Motor neuron (in vitro differentiated cells): Measurements from ENCODE around the gene SMC1B. TPM values are rescaled to one million over a fixed set of nuclear protein-coding genes. Genes with fewer than 3 reads are reported as not detected.

Experiments
- ATAC-seq, 8 experiments: fragments of 200-7000 bp; cut with Tn5 transposase; replicated peaks in 6 of 8; 2 replicates each; pipeline ENCODE4 v1.8.0; 2021; ENCODE audit warnings: mild to moderate bottlenecking in 8 of 8, moderate library complexity in 8 of 8
- H3K27ac ChIP-seq, 2 donors: fragments of 250-450 bp; sonication (Bioruptor Pico); 2 replicates each; pipeline ENCODE4 v1.9.0; 2021; ENCODE audit warnings: antibody characterized with exemption in 2 of 2, mild to moderate bottlenecking in 2 of 2, moderate library complexity in 1 of 2
- H3K4me1 ChIP-seq, 2 donors: fragments of 250-450 bp; sonication (Bioruptor Pico); replicated peaks in 1 of 2; 2 replicates each; pipeline ENCODE4 v1.6.1; 2021; ENCODE audit warnings: antibody characterized with exemption in 2 of 2, mild to moderate bottlenecking in 2 of 2, moderate library complexity in 1 of 2
- H3K4me3 ChIP-seq, 5 donors: fragments of 250-450 bp; sonication (Bioruptor Pico); 2 replicates each; pipeline ENCODE4 v1.9.0; 2021; ENCODE audit warnings: antibody characterized with exemption in 5 of 5, mild to moderate bottlenecking in 5 of 5, moderate library complexity in 4 of 5
- WGBS, 10 experiments: fragments of 450-650 bp; shearing (Covaris generic); methylation state at CpG; one replicate each; pipeline ENCODE4 v1.0.0; 2022; 5-methylcytosine and 5-hydroxymethylcytosine counted together
- in situ Hi-C, 9 experiments: fragments of 400-800 bp; cut with MboI; loops; one replicate each; pipeline ENCODE4 v1.15.0; 2021; ENCODE audit warnings: low sequenced_read_pairs in 9 of 9, low pct_unique_long_range_greater_than_20kb in 2 of 9; ENCODE audit not compliant: unreplicated experiment in 9 of 9
- total RNA-seq, 8 experiments: library from RNA; unstranded; fragments of 300-600 nt; gene quantifications; 2 replicates each; pipeline versions ENCODE4 v1.2.3 to v1.2.4, GENCODE V29; 2022

SMC1B gene
- total RNA-seq, 8 experiments from 2014 or later: 0.05 to 0.21 (median 0.09) TPM; not detected in 1

DNA sequence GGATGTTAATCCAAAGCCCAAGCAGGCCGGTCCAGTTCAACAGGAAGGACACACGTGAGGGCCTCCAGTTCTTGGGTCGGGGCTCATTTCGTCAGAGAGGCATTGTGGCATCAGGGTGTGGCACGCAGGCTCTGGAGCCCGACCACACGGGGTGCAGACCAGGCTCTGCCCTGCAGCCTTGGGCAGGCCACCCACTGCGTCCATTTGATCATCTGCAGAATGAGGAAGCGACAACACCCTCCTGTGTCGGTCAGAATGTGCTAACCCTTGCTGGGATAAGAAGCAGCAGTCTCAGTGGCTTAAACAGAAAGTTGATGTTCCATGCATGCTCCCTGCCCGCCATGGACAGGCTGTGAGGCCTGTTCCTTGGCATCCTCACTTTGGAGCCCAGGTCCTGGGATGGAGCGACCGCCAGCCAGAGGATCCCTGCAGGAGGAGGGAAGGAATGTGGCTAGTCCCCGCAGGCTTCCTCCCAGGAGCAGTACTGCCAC is 10.9 kb upstream of the SMC1B start:
- no peak overlapping the region for H3K4me3 ChIP-seq
- in situ Hi-C loops: no loop called here
- no peak overlapping the region for H3K27ac ChIP-seq
- peak in 2 of 8 experiments; percentile 60 to 68 for ATAC-seq
- 40 to 100% (median 89%) methylated on average over 2 to 9 of the region's 14 CpGs; no CpG with 5 or more reads in 2 of the 10 experiments for WGBS, 10 experiments
- H3K4me1 ChIP-seq: no peaks in the 10 kb centered on the region

DNA sequence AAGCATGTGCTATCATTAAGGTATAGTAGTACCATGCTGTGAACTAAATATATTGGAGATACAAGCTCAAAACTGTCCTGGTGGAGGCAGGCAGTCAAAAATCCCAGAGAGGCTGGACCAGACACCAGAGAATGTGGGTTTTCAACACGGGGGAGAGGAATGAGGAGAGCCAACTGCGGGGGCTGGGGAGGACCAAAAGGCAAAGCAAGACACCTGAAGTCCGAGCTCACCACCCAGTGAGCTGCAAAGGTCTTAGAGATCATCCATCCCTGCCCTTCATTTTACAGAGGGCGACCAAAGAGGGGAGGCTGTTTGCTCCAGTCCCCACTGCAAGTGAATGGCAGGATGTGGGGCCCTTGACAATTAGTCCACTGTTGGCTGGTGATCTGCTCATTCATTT is 10.1 kb upstream of the SMC1B start:
- in situ Hi-C loops: no loop called here
- Histone ChIP-seq H3K4me1 (no peaks in the 10 kb centered on the region), H3K27ac (no peak overlapping the region), H3K4me3 (no peak overlapping the region)
- ATAC-seq: no peak
- 39 to 100% (median 90%) methylated on average over 1 to 4 of the region's 4 CpGs; no CpG with 5 or more reads in 3 of the 10 experiments for WGBS, 10 experiments

DNA sequence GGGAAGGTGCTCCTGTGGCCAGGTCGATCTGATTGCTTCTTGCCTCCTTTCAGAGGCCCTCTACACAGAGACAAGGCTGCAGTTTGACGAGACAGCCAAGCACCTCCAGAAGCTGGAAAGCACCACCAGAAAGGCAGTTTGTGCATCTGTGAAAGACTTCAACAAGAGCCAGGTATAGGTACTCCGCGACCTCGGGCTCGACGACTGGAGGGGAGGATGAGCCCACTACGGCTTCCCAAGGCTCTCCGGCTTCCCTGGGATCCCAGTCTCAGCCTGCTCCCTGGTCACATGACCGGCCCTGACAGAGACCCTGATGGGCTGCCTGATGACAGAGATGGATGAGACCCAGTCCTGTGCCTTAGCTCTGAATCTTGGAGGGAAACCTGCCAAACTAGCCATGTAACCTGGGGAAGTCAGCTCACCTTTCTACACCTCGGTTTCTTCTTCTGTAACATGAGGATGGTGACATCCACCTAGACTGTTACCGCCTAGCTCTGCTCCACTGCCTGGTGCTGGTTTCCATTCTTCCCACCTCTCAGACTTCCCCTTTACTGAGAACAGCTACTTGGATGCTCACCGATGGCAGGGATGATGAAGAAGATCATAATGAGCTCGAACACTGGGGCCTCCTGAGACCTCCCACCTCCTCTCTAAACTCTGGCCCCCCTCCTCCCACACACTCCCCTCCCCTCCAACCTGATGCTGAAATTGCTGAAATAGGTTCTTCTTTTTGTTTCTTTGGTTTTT is 9.0 kb upstream of the SMC1B start:
- ATAC-seq: no peak
- no peaks in the 10 kb centered on the region for H3K4me1 ChIP-seq
- in situ Hi-C loops: no loop called here
- H3K4me3 ChIP-seq: no peak overlapping the region
- 83 to 100% (median 98%) methylated on average over 1 to 9 of the region's 14 CpGs; no CpG with 5 or more reads in 4 of the 10 experiments for WGBS, 10 experiments
- H3K27ac ChIP-seq: no peak overlapping the region

DNA sequence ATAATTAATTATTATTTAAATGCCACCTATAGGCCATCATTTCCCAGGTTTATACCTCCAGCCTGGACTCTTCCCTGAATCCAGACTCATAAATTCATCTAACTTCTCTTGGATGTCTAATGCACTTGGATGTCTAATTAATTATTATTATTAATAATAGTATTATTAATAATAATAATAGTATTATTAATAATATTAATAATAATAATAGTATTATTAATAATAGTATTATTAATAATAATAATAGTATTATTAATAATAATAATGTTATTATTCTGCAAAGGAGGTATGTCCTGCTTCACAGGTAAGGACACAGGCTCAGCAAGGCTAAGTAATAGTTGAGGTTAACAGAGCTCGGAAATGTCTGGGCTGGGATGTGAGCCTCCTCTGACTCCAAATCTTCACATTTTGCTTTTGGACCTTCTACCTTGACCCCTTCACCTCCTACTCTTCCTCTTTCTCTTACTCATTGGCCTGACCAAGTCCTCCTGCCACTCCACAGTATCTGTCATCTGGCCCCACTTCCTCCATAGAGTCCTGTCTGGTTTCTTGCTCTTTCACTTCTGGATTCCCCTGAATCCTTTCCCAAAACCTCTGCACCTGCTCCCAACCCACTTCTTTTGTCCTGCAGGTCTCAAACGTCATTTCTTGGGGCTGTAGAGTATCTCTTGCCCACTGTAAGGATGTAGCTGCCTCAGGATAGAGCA is 8.1 kb upstream of the SMC1B start:
- WGBS, 10 experiments: 20 to 100% (median 80%) methylated on average over 1 to 2 of the region's 2 CpGs; no CpG with 5 or more reads in 4 of the 10 experiments
- H3K27ac ChIP-seq: no peak overlapping the region
- in situ Hi-C loops: no loop called here
- no peak for ATAC-seq
- no peak overlapping the region for H3K4me3 ChIP-seq
- H3K4me1 ChIP-seq: no peaks in the 10 kb centered on the region

DNA sequence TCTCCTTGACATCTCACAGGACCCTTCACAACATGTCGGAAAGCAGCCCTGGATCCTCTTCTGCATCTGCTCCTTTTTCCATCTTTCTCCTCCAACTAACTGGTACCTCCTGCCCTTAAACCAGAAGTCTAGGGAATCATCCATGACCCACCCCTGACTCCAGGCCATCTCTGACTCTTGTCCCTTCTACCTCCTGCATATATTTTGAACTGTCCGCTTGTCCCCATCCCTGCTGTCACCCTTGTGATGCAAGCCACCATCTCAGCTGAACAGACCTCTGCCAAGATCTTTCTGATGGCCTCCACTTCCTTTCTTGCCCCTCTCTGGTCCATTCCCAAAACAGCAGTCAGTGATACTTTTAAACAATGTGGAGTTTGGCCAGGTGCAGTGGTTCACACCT is 7.1 kb upstream of the SMC1B start:
- H3K4me3 ChIP-seq: no peak overlapping the region

DNA sequence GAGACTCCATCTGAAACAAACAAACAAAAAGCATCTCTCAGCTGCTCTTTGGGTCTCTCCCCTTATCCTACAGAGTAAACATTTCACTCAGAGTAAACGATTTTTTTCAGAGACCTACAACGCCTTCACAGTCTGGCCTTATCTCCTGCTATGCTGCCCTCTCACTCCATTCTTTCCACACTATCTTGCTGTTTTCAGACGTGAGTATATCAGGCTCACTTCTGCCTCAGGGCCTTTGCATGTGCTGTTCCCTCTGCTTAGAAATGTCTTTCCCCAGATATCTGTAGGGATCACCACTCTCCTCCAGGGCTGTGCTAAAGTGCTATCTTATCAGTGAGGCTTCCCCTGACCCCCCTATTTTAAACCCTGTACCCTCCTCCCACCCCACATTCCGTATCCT is 6.6 kb upstream of the SMC1B start:
- no peak overlapping the region for H3K27ac ChIP-seq
- no peaks in the 10 kb centered on the region for H3K4me1 ChIP-seq
- no peak for ATAC-seq
- H3K4me3 ChIP-seq: no peak overlapping the region
- in situ Hi-C loops: no loop called here
- 60 to 100% (median 100%) methylated on average over 1 to 3 of the region's 4 CpGs; no CpG with 5 or more reads in 2 of the 10 experiments for WGBS, 10 experiments

More for the DNA sequence above, 7.1 kb upstream of the SMC1B start:
- in situ Hi-C loops: no loop called here
- ATAC-seq: no peak
- H3K4me1 ChIP-seq: no peaks in the 10 kb centered on the region
- 92 to 100% (median 100%) methylated on average over 1 to 2 of the region's 2 CpGs; no CpG with 5 or more reads in 7 of the 10 experiments for WGBS, 10 experiments
- H3K27ac ChIP-seq: no peak overlapping the region

DNA sequence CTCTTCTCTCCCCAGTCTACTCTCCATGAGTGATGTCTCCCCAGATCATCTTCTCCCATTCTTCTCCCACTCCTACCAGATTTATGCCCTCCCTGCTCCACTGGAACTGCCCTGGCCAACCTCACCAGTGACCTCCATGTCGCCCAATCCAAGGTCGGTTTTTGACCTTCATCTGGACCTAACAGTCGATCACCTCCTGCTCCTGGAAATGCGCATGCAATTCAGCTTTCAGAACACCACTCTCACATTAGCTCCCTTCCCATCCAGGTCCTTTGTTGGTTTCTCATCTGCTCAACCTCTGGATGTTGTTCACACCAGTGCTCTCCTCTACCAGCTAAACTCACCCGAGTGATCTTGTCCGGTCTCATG is 5.4 kb upstream of the SMC1B start:
- H3K4me3 ChIP-seq: no peak overlapping the region
- ATAC-seq: no peak
- in situ Hi-C loops: no loop called here
- no peaks in the 10 kb centered on the region for H3K4me1 ChIP-seq
- 91 to 100% (median 97%) methylated on average over 1 to 6 of the region's 6 CpGs; no CpG with 5 or more reads in 2 of the 10 experiments for WGBS, 10 experiments
- H3K27ac ChIP-seq: no peak overlapping the region

DNA sequence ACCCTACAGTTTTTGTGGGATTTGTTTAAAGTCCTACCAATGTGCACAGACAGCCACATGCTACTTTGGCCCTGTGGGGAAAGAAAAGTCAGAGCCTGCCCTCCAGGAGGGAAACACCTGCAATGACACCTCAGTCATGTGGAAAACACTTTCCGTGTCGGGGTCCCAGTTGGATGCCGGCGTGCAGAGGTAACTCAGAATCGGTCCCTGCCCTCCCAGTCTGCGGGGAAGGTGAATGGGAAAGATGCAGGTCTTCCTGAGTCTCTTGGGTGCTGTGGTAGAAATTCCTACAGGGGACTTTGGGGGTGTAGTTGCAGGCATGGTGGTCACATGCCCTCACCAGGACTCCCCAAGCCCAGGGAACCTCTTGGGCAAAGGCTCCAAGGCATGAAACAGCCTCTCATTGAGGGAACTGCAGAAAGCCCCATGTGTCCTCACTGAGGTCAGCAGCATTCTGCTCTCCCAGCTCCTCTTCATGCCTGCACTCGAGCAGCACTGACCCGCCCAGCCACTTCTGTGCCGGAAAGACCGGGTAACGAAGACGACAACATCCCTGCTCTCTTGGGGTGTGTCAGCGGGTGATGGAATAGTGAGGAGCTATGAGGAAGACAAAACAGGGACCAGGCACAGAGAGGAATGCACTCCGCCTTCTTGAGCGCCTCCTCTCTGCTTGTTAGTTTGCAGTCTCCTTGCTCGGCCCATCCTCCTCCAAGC is 4.8 kb upstream of the SMC1B start:
- Histone ChIP-seq H3K27ac (no peak overlapping the region), H3K4me3 (no peak overlapping the region), H3K4me1 (peaks cover 0 to 2% of the 10 kb centered on the region in 2 donors)
- in situ Hi-C loops: no loop called here
- no peak for ATAC-seq
- 89 to 100% (median 95%) methylated on average over 1 to 12 of the region's 16 CpGs; no CpG with 5 or more reads in 2 of the 10 experiments for WGBS, 10 experiments

DNA sequence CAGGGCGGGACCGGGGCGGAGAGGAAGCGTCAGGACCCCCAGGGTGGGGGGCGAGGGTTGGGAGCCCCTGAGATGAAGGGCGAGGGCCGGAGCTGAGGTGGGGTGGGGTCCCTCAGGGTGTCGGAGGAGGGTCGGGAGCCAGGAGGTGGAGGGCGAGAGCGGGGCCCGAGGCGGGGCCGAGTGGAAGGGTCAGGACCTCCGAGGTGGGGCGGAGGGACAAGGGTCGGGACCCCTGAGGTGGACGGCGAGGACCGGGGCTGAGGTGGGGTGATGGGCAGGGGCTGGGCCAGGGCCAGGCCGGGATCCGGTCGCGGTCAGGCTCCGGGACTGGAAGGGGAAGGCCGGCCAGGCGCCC is 409 bp downstream of the SMC1B start:
- peak in 1 of 8 experiments; percentile 32 for ATAC-seq
- WGBS, 10 experiments: no CpG with 5 or more reads among the region's 27 CpGs
- Histone ChIP-seq H3K4me1 (peaks cover 0 to 3% of the 10 kb centered on the region in 2 donors), H3K27ac (peak overlapping the region in 1 of 2 donors; percentile 17), H3K4me3 (peak overlapping the region in 2 of 5 donors; percentile 41 to 48)
- in situ Hi-C loops: no loop called here

DNA sequence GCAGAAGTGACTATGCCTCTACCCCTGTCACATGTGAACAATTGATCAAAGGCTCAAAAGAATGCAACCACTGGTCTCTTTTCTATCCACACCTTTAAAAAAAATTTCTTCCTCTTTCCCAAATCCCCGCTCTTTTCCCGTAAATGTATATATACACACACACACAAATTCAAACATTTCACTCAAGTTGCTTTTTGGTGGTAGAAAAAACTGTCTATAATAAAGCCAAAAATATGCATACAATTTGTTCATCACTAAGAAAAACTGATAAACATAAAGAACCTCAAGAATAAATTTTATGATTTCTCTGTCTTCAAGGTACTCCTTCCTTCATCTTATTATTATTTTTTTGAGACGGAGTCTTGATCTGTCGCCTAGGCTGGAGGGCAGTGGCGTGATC is 5.6 kb downstream of the SMC1B start:
- ATAC-seq: no peak
- Histone ChIP-seq H3K4me3 (no peak overlapping the region), H3K4me1 (no peaks in the 10 kb centered on the region), H3K27ac (no peak overlapping the region)
- in situ Hi-C loops: no loop called here
- 52 to 100% (median 91%) methylated on average over 2 to 5 of the region's 5 CpGs; no CpG with 5 or more reads in 2 of the 10 experiments for WGBS, 10 experiments

DNA sequence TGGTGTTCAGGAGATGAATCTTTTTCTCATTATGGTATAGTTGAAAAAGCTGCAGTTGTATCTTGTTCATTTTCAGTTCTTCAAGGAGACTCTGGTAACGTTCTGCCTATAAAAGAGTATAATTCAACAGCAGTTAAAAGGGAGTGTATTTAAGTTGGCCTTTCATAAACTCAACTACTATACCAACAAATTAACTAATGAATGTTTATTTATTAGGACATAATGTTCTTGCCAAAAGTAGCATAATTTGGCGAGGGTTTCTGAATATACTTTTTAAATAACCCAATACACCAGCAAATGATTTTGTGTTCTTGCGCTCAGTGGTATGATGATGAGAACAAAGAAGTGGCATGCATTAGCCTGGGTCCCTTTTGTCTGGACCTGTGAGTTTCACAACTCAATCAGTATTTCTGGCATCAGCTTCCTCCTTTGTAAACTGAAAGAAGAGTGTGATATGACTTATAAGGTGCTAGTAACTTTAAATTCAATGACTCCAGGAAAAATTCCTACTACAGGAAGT is 10.9 kb downstream of the SMC1B start:
- ATAC-seq: no peak
- Histone ChIP-seq H3K27ac (no peak overlapping the region), H3K4me3 (no peak overlapping the region), H3K4me1 (peaks cover 0 to 11% of the 10 kb centered on the region in 2 donors)
- in situ Hi-C loops: no loop called here
- 38 to 88% (median 58%) methylated on average over 2 to 3 of the region's 3 CpGs; no CpG with 5 or more reads in 1 of the 10 experiments for WGBS, 10 experiments

DNA sequence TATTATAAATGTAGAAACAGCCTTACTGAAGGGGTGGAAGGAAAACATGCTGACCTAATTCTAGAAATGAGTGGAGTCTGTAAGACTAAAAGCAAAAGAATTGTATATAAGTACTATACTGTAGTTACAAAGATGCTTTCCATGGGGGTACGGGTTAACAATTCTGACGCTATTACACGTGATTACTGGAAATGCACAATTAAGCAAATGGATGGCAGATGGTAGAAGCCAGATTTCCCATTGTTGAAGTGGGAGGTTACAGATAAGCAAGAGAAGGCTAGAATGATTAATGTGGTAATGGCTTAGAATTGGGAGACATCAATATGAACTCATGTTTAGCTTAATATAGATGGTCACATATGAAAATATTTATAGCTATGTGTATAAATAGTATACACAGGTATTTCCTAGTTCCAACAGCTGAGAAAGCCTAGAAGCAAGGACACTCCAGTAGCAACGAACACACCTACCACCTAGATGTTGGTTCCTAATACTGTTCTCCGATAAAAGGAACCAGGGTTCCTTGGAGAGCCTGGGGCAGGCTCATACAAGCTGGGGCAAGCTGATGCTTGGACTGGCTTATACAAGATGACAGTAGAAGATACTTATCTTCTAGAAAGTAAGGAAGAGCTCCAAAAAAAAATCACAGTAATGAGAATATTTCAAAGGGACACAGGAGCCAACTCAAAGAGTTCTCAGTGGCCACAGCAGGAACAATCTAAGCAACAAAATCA is 13.5 kb downstream of the SMC1B start:
- 33 to 75% (median 62%) methylated on average over 2 to 5 of the region's 5 CpGs; no CpG with 5 or more reads in 2 of the 10 experiments for WGBS, 10 experiments
- peaks cover 0 to 11% of the 10 kb centered on the region in 2 donors for H3K4me1 ChIP-seq
- in situ Hi-C loops: no loop called here
- H3K4me3 ChIP-seq: no peak overlapping the region
- no peak overlapping the region for H3K27ac ChIP-seq
- ATAC-seq: peak in 4 of 8 experiments; percentile 24 to 52 (median 38)
